Measurements from ENCODE around the gene CHST8.

DNA sequence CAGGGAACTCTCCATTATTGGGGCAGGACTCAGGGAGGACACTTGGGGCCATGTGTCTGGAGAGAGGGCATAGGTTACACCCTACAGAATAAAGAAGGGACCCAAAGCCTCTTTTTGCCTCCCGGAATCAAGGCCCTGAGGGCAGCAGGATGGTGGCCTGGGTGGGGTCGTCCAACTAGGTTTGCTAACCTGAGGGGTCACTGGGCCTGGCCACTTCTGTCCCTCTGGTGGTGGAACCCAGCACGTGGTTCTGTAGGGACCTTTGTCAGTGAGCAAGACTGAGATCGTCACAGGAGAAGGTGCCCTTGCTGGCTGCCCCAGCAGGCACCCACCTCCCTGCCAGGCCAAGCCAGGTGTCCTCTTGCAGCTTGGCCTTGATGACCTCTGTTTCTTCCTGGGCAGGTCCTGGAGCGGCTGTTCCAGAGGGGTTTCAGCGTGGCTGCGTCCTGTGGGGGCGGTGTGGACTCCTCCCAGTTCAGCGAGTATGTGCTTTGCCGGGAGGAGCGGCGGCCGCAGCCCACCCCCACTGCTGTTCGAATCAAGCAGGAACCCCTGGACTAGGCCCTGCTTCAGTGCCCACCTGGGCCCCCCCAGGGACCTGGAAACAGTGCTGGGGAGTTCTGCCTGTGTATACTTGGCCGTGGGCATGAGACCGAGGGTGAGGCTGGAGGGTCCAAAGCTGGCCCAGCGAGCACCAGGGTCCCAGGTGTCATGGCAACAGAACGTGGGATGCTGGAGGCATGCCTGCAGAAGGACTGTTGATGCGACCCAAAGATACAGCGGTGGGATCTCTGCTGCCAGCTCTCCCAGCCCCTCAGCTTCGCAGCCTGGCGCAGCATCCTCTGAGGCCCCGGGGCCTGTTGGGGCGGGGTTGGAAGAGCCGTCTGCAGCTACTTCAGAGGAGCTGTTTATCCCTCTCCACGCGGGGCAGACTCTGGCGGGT lies 190.9 kb downstream of the CHST8 start:
- TF ChIP-seq, protein P1, sequence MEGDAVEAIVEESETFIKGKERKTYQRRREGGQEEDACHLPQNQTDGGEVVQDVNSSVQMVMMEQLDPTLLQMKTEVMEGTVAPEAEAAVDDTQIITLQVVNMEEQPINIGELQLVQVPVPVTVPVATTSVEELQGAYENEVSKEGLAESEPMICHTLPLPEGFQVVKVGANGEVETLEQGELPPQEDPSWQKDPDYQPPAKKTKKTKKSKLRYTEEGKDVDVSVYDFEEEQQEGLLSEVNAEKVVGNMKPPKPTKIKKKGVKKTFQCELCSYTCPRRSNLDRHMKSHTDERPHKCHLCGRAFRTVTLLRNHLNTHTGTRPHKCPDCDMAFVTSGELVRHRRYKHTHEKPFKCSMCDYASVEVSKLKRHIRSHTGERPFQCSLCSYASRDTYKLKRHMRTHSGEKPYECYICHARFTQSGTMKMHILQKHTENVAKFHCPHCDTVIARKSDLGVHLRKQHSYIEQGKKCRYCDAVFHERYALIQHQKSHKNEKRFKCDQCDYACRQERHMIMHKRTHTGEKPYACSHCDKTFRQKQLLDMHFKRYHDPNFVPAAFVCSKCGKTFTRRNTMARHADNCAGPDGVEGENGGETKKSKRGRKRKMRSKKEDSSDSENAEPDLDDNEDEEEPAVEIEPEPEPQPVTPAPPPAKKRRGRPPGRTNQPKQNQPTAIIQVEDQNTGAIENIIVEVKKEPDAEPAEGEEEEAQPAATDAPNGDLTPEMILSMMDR (IDR thresholded peaks at IDR 0.05; ENCODE audit: low read length) = no peak
- TF ChIP-seq EZH2 (optimal IDR thresholded peaks at IDR 0.05; ENCODE audit: low read depth, low read length) (no peak), EZH2phosphoT487 (IDR thresholded peaks at IDR 0.05; ENCODE audit: low read length) (no peak)
